GM18511 (cell line): ENCODE results near the gene LPP.

Experiments
- ATAC-seq: cut with Tn5 transposase; IDR thresholded peaks from one replicate; pipeline ENCODE4 v1.9.1; 2021; ENCODE audit warnings: mild to moderate bottlenecking, moderate library complexity; ENCODE audit not compliant: unreplicated experiment

The LPP gene

DNA sequence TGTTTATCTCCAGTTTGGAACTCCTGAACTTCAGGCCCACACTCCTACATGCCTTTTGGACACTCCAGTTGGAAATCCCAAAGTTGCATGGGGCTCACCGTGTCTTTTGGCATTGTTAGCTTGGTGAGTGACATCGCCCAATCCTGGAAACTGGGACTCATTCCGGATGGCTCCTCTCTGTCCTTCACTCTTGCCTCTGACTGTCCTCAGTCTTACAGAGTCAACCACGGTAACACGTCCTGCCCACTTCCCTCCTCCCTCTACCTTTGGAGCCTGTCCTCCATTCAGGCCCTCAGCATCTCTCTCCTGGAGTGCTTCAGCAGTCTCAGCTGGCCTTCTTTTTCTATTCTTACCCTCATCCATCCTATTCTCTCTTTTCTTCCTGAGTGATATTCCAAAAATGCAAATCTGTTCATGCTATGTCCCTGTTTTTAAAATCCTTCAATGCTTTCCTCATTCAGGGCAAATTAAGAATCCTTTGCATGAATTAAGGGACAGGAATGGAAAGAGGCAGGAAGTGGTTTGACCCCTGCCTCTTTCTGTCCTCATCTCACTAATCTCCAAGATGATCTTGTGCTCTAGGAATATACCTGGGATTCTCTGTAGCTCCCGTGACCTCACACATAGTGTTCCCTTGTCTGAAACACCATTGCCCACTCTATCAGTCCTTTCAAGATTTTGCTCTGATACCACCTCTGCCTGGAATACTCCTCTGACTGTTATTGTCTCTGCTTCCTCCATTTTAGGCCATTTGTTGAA lies 42.5 kb downstream of the LPP start:
- no peak for ATAC-seq

DNA sequence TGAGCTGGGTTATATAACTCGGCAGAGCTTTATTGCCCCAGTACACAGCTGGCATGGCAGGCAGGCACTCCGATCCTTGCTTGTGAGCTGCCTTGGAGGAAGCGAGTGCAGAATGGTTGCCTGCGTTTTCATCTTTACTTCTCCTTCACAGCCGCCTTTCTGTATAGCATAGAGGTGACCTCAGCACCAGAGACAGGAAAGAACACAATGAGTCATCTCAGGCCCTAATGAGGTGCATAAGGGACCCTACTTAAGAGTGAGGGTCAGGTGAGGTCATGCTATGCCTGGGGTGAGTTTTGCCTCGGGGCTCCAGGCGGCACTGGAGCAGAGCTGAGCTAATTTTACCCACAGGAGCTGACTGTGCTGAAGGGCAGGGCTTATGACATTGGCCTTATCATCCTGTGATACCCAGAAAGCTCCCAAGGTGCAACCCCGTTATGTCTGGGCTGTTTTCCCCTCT lies 43.5 kb downstream of the LPP start:
- peak; percentile 76 for ATAC-seq

DNA sequence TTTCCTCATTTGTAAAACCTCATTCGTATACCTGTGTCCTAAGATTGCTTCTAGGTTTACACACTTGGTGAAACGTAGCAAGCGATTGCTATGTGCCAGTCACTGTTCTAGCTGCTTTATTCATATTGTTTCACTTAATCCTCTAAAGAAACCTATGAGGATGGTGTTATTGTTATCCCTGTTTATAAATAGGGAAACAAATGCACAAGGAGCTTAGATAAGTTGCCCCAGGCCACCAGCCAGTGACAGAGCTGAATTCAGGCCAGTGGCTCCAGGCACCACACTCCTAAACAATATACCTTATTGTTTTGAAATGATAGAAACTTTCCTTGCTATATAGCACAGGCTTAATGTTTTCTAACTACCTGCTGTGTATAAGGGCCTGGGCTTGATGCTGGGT lies 44.0 kb downstream of the LPP start:
- ATAC-seq = no peak

- ATAC-seq = no peak
Observed at GRCh38 chr3:188198760-188199327, 44.9 kb downstream of the LPP start.

DNA sequence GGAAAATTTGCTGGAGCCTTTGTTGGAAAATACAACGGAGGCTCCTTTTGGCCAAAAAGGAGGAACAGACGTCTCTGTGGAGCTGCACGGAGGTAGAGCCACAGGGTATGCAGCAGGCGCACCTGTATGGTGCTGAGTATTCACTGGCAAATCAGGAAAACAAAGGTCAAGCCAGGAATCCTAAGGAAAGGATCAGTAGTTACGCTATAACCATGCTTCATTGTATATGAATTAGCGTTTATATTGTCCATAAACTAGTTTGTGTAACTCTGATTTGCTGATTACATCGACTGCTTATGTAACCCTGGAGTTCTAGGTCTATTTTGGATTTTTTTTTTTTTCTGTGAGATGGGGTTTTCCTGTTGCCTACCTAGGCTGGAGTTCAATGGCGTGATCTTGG lies 45.4 kb downstream of the LPP start:
- ATAC-seq = no peak

- no peak for ATAC-seq
Observed at GRCh38 chr3:188200481-188200880, 46.5 kb downstream of the LPP start.

- ATAC-seq = no peak
Observed at GRCh38 chr3:188202358-188203138, 48.6 kb downstream of the LPP start.

- ATAC-seq = no peak
Observed at GRCh38 chr3:188204526-188204925, 50.6 kb downstream of the LPP start.

- ATAC-seq = no peak
Observed at GRCh38 chr3:188205992-188206416, 52.0 kb downstream of the LPP start.

DNA sequence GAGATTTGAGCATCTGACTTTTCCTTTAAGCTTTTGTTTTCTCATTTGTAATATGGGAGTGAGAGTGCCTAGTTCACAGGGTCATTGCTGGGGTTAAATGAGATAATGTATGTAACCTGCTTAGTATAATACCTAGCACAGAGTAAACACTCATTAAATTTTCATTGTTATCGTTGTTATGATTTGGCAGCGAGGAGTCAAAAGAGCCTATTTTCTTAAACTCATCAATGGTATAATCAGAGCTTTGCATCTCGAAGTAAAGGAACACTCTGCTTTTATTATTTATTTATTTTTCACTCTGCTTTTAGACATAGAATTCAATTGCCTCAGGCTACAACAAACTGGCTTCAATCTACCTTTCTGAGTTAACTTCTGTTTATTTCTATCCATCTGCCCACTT lies 52.8 kb downstream of the LPP start:
- no peak for ATAC-seq

DNA sequence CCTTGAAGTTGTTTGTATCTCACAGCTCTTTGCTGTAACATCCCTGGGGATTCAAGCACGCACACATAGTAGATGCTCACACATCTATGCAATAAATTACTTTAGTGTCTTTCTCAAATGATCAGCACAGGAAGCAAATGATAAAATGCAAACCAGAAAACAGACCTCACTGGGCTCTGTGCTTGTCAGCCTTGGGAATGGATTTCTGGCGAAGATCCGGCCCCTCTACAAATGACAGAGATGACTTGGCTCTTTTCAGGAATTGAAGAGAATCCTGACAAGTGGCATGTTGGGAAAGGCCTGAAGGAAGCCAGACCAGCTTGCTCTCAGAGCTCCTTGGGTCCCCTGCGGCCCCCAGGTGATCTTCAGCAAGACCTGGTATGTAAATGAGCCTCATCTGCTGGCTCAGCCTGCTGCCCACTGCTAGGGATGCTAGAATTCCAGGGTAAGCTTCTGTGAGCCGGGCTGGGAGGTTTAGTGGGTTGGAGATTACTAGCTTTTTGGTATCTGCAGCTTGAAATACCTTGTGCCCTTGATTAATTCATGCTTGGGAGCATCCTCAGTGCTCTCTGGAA lies 54.1 kb downstream of the LPP start:
- no peak for ATAC-seq

- ATAC-seq = no peak
Observed at GRCh38 chr3:188208516-188208981, 54.6 kb downstream of the LPP start.

DNA sequence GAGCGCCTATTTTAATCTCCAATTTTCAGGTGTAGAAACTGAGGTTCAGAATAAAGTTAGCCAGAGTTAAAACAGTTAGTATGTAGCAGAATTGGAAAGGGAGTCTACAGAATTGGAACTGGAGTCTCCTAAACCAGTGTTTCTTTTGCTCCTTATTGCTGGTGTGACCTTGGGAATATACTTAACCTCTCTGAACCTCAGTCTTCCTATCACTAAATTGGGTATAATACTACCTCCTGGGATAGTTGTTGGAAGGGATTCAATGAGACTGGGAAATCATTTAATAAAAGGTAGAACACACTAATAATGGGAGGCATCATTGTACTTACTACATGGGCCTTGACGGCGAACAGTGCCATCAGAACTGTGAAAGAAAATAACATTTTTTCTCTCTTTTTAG lies 55.1 kb downstream of the LPP start:
- ATAC-seq = no peak

GRCh38 chr3:188209740-188210139 lies 55.8 kb downstream of the LPP start:
- ATAC-seq = no peak

DNA sequence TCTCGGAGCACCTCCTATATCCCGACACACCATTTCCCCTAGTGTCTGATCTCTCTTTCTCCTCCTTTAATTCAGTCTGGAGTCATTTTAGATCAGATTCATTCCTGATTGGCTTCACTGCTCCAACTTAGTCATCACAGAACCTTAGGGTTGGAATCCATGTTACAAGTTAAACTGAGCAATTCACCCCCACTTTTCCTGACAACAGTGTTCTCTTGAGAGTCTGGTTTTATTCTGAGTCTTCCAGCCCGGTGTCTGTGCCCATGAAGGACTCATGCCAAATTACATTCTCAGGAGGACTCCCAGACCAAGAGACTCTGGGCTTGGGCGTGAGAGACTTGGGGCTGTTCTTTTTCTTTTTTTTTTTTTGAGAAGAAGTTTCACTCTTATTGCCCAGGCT lies 57.5 kb downstream of the LPP start:
- ATAC-seq = no peak

GRCh38 chr3:188212308-188212969 lies 58.5 kb downstream of the LPP start:
- ATAC-seq = no peak

GRCh38 chr3:188214442-188214841 lies 60.5 kb downstream of the LPP start:
- no peak for ATAC-seq

- no peak for ATAC-seq
Observed at GRCh38 chr3:188215129-188215528, 61.2 kb downstream of the LPP start.

- no peak for ATAC-seq
Observed at GRCh38 chr3:188217011-188217463, 63.1 kb downstream of the LPP start.

GRCh38 chr3:188217726-188218125 lies 63.8 kb downstream of the LPP start:
- ATAC-seq = no peak

- no peak for ATAC-seq
Observed at GRCh38 chr3:188218603-188219002, 64.6 kb downstream of the LPP start.
